A673 (cell line): ENCODE measurements around the gene LRCH1.

Source experiments
- CTCF ChIP-seq: fragments of 300-800, 200-600 bp; sonication (generic); conservative IDR thresholded peaks from 2 replicates; pipeline ENCODE4 v1.5.1; 2017; ENCODE audit warnings: low read depth, mild to moderate bottlenecking, antibody characterized with exemption, low read length, moderate library complexity, mixed read lengths
- EZH2 ChIP-seq: fragments of 200-600 bp; sonication (generic); IDR thresholded peaks from 2 replicates; pipeline ENCODE4 v1.6.1; 2017; ENCODE audit warnings: borderline replicate concordance, low read depth, mild to moderate bottlenecking, mixed read lengths, antibody characterized with exemption, low read length; ENCODE audit not compliant: poor library complexity, severe bottlenecking

DNA sequence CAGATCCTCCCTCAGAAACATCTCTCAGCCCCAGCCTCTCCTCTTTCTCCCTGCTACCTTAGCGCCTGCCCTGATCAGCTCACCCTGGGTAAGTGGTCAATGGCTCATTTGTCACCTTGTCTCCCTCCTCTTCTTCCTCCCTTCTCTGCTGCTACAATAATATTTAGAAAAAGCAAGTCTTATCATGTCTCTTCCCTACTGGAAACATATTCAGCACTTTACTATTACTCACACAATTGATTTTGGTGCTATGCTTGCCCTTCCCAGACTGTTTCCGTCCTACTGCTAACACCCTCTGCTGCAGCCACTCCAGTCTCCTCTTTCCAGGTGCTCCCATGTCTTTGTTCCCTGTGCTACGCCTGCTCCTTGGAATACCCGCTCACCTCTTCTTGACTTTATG is 208.2 kb downstream of the LRCH1 start:
- no peak for TF ChIP-seq CTCF
- TF ChIP-seq EZH2 = no peak
